Measurements from ENCODE around the gene FER.

FER gene

DNA sequence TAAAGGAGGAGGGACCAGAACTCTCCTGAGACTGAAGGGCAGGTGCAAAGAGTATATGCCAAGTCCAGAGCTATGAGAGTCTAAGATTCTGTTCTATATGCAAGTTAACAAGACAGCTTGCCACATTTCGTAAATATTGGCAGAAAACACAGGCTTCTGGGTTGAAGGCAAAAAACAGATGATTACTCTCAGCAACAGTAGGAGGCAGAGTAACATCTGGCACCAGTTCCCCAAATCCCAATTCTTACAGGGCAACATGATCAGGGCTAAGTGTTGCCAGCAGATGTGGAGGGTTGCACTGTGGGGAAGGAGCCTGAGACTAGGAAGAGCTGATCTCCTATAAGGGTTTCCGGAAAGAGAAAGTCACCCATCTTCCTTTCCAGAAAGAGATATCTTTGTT is 482.7 kb downstream of the FER start:
- H3K4me3 ChIP-seq (replicated peaks; ENCODE audit: insufficient read depth, low read length): no peak overlapping the region
- no peak for DNase-seq (ENCODE audit: low read depth in 1 of 2, low spot score in 1 of 2)
- H3K27me3 ChIP-seq (ENCODE audit: insufficient read depth, poor library complexity, severe bottlenecking): no peaks in the 10 kb centered on the region
- H3K27ac ChIP-seq (replicated peaks): no peak overlapping the region
- TF ChIP-seq POLR2AphosphoS5 (IDR thresholded peaks at IDR 0.05; ENCODE audit: low read depth) (no peak), GABPA (IDR thresholded peaks at IDR 0.05; ENCODE audit: low read depth) (no peak), SPI1 (IDR thresholded peaks at IDR 0.05; ENCODE audit: borderline replicate concordance, low read depth) (no peak)
- TF ChIP-seq, protein P1, sequence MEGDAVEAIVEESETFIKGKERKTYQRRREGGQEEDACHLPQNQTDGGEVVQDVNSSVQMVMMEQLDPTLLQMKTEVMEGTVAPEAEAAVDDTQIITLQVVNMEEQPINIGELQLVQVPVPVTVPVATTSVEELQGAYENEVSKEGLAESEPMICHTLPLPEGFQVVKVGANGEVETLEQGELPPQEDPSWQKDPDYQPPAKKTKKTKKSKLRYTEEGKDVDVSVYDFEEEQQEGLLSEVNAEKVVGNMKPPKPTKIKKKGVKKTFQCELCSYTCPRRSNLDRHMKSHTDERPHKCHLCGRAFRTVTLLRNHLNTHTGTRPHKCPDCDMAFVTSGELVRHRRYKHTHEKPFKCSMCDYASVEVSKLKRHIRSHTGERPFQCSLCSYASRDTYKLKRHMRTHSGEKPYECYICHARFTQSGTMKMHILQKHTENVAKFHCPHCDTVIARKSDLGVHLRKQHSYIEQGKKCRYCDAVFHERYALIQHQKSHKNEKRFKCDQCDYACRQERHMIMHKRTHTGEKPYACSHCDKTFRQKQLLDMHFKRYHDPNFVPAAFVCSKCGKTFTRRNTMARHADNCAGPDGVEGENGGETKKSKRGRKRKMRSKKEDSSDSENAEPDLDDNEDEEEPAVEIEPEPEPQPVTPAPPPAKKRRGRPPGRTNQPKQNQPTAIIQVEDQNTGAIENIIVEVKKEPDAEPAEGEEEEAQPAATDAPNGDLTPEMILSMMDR (IDR thresholded peaks at IDR 0.05; ENCODE audit: insufficient read depth, low read length): no peak
- TF ChIP-seq, protein P2, sequence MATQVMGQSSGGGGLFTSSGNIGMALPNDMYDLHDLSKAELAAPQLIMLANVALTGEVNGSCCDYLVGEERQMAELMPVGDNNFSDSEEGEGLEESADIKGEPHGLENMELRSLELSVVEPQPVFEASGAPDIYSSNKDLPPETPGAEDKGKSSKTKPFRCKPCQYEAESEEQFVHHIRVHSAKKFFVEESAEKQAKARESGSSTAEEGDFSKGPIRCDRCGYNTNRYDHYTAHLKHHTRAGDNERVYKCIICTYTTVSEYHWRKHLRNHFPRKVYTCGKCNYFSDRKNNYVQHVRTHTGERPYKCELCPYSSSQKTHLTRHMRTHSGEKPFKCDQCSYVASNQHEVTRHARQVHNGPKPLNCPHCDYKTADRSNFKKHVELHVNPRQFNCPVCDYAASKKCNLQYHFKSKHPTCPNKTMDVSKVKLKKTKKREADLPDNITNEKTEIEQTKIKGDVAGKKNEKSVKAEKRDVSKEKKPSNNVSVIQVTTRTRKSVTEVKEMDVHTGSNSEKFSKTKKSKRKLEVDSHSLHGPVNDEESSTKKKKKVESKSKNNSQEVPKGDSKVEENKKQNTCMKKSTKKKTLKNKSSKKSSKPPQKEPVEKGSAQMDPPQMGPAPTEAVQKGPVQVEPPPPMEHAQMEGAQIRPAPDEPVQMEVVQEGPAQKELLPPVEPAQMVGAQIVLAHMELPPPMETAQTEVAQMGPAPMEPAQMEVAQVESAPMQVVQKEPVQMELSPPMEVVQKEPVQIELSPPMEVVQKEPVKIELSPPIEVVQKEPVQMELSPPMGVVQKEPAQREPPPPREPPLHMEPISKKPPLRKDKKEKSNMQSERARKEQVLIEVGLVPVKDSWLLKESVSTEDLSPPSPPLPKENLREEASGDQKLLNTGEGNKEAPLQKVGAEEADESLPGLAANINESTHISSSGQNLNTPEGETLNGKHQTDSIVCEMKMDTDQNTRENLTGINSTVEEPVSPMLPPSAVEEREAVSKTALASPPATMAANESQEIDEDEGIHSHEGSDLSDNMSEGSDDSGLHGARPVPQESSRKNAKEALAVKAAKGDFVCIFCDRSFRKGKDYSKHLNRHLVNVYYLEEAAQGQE (IDR thresholded peaks at IDR 0.05; ENCODE audit: insufficient replicate concordance, low read depth): no peak

DNA sequence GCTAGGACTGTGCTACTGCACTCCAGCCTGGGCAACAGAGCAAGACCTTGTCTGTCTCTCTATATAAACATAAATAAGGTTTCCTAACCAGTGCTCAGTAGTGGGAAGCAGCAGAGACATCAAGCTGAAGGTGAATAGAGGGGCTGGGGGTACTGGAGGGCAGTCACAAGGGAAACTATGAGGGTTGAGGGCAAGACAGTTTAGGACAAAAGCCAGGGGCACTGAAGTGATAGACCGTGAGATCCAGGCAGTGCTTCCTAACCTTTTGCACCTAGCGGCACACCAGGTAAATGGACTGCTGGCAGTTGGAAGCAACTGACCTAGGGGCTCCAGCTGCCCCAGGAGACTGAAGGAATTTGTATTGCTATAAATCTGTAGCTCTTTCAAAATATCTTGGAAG is 483.6 kb downstream of the FER start:
- no peaks in the 10 kb centered on the region for H3K27me3 ChIP-seq (ENCODE audit: insufficient read depth, poor library complexity, severe bottlenecking)
- TF ChIP-seq POLR2AphosphoS5 (IDR thresholded peaks at IDR 0.05; ENCODE audit: low read depth) (no peak), GABPA (IDR thresholded peaks at IDR 0.05; ENCODE audit: low read depth) (no peak), SPI1 (IDR thresholded peaks at IDR 0.05; ENCODE audit: borderline replicate concordance, low read depth) (no peak)
- TF ChIP-seq, protein P2 (IDR thresholded peaks at IDR 0.05; ENCODE audit: insufficient replicate concordance, low read depth): no peak
- TF ChIP-seq, protein P1 (IDR thresholded peaks at IDR 0.05; ENCODE audit: insufficient read depth, low read length): no peak
- H3K4me3 ChIP-seq (replicated peaks; ENCODE audit: insufficient read depth, low read length): no peak overlapping the region
- no peak overlapping the region for H3K27ac ChIP-seq (replicated peaks)
- no peak for DNase-seq (ENCODE audit: low read depth in 1 of 2, low spot score in 1 of 2)

DNA sequence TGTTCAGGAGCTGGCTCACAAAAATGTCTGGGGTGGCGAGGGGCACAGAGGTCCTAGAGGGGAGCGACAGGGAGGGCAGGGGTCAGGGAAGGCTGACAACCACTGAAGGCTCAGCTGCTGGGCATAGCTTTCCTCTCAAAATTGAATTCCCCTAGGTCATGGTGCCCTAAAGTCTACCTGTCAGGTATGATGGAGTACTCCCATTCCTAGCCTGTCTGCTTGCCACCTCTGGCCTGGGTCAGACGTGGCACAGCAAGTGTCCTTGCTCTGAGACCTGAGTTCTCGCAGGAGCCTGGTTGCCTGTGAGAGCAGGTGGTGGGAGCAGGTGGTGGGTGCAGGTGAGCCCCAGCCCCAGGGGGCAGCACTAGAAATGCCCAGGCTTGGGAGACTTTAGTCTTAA is 486.7 kb downstream of the FER start:
- no peak overlapping the region for H3K4me3 ChIP-seq (replicated peaks; ENCODE audit: insufficient read depth, low read length)
- no peaks in the 10 kb centered on the region for H3K27me3 ChIP-seq (ENCODE audit: insufficient read depth, poor library complexity, severe bottlenecking)
- DNase-seq (ENCODE audit: low read depth in 1 of 2, low spot score in 1 of 2): no peak
- H3K27ac ChIP-seq (replicated peaks): no peak overlapping the region
- TF ChIP-seq, protein P1 (IDR thresholded peaks at IDR 0.05; ENCODE audit: insufficient read depth, low read length): no peak
- TF ChIP-seq GABPA (IDR thresholded peaks at IDR 0.05; ENCODE audit: low read depth) (no peak), POLR2AphosphoS5 (IDR thresholded peaks at IDR 0.05; ENCODE audit: low read depth) (no peak), SPI1 (IDR thresholded peaks at IDR 0.05; ENCODE audit: borderline replicate concordance, low read depth) (no peak)
- TF ChIP-seq, protein P2 (IDR thresholded peaks at IDR 0.05; ENCODE audit: insufficient replicate concordance, low read depth): no peak

Data from HL-60 (cell line).